ENCODE data around the gene PTCRA. TPM values are rescaled to one million over a fixed set of nuclear protein-coding genes. Genes with fewer than 3 reads are reported as not detected.

Gene PTCRA
- total RNA-seq (2012; rRNA removed) (not detected in 2 replicates), polyA plus RNA-seq (2012; rRNA removed) (not detected in 2 replicates), Bru-seq, nascent RNA (not detected), BruChase-seq, experiment 1, labeled RNA remaining after a 6-hour chase (percentile 7 among the genes with signal in this experiment), BruChase-seq, experiment 2, labeled RNA remaining after a 2-hour chase (not detected)
- polyA plus RNA-seq (2012; cell fraction: cytosol; rRNA removed): not detected in 2 replicates
- not detected in 2 replicates for polyA plus RNA-seq (2012; cell fraction: nucleus; rRNA removed; ENCODE audit: low replicate concordance)
- long read RNA-seq: 0 reads

GRCh38 chr6:42915732-42916131, at the start of gene PTCRA:
Gene PTCRA, plus strand, starts transcription at chr6:42916053. Its CDS starts 17 bp downstream, at chr6:42916070.
- Histone ChIP-seq H3K14ac (replicated peaks; ENCODE audit: low read depth, low read length) (no peak within 1 kb of the TSS), H3K4me2 (ENCODE audit: low read depth, low read length) (no peak within 1 kb of the TSS), H4K91ac (ENCODE audit: insufficient read depth, low read depth, low read length) (no peak within 1 kb of the TSS), H2AK5ac (ENCODE audit: low read depth, low read length) (no peak within 1 kb of the TSS), H3K56ac (ENCODE audit: extremely low read depth, insufficient read depth, low read length) (no peak within 1 kb of the TSS), H3K9ac (ENCODE audit: low read depth, low read length) (no peak within 1 kb of the TSS), H3K27me3 (ENCODE audit: control insufficient read depth, insufficient read depth, low read length) (peaks cover 1% of the 10 kb centered on the region), H3K23ac (ENCODE audit: low read depth, low read length) (no peak within 1 kb of the TSS), H3K27ac (ENCODE audit: insufficient read depth, low read length) (no peak within 1 kb of the TSS), H2BK20ac (ENCODE audit: low read depth, low read length) (no peak within 1 kb of the TSS), H2BK120ac (ENCODE audit: low read depth, low read length) (no peak within 1 kb of the TSS), H3K9me1 (ENCODE audit: insufficient read depth, low read length) (no peaks in the 10 kb centered on the region), H3K79me1 (ENCODE audit: low read depth in 1 of 2, low read length in 2 of 2) (no peaks in the 10 kb centered on the region), H3K4me1 (ENCODE audit: control insufficient read depth, insufficient read depth, low read length) (peaks cover 2% of the 10 kb centered on the region; the same call in 1 of the 2 replicates), H2AFZ (replicated peaks; ENCODE audit: low read length, poor library complexity) (no peak within 1 kb of the TSS), H4K20me1 (ENCODE audit: insufficient read depth, low read length) (no peaks in the 10 kb centered on the region), H2BK5ac (ENCODE audit: low read depth, low read length, poor library complexity, severe bottlenecking) (no peak within 1 kb of the TSS), H3K4me3 (ENCODE audit: insufficient read depth, low read depth, low read length) (no peak within 1 kb of the TSS), H3K4ac (ENCODE audit: low read depth, low read length) (no peak within 1 kb of the TSS), H4K8ac (ENCODE audit: low read depth in 2 of 2, low read length in 2 of 2) (no peak within 1 kb of the TSS), H3K18ac (ENCODE audit: low read depth, low read length) (no peak within 1 kb of the TSS), H2AK9ac (replicated peaks; ENCODE audit: low read depth, low read length, poor library complexity) (no peak within 1 kb of the TSS), H3K9me3 (ENCODE audit: control insufficient read depth, insufficient read depth, low read length) (no peaks in the 10 kb centered on the region), H3K36me3 (ENCODE audit: control insufficient read depth, insufficient read depth, low read length) (no peaks in the 10 kb centered on the region), H2BK15ac (ENCODE audit: low read depth, low read length) (no peak within 1 kb of the TSS), H4K5ac (ENCODE audit: low read depth, low read length) (no peak within 1 kb of the TSS)
- TF ChIP-seq MAZ (IDR thresholded peaks at IDR 0.05; ENCODE audit: borderline replicate concordance, low read depth, low read length) (no peak), ELK1 (IDR thresholded peaks at IDR 0.05; ENCODE audit: borderline replicate concordance, low read depth, low read length) (no peak), RAD21 (IDR thresholded peaks at IDR 0.05; ENCODE audit: low read length) (no peak), BHLHE40 (IDR thresholded peaks at IDR 0.05; ENCODE audit: low read depth, low read length) (no peak), MXI1 (IDR thresholded peaks at IDR 0.05; ENCODE audit: borderline replicate concordance, low read depth, low read length) (no peak), CTCF (conservative IDR thresholded peaks at IDR 0.05; ENCODE audit: low read depth, low read length) (no peak), CHD1 (IDR thresholded peaks at IDR 0.05; ENCODE audit: low read depth, low read length) (no peak), RFX5 (IDR thresholded peaks at IDR 0.05; ENCODE audit: low read depth, low read length) (no peak), USF2 (IDR thresholded peaks at IDR 0.05; ENCODE audit: low read depth, low read length) (no peak), MAFK (IDR thresholded peaks at IDR 0.05; ENCODE audit: low read depth, low read length) (no peak), POLR2A (IDR thresholded peaks at IDR 0.05; ENCODE audit: low read depth, low read length) (no peak), RCOR1 (IDR thresholded peaks at IDR 0.05; ENCODE audit: insufficient replicate concordance, low read length) (no peak), SMC3 (IDR thresholded peaks at IDR 0.05; ENCODE audit: low read depth, low read length) (no peak), FOS (IDR thresholded peaks at IDR 0.05; ENCODE audit: low read depth, low read length) (no peak)
- in situ Hi-C loops (cut with MboI; ENCODE audit: low sequenced_read_pairs): no loop called here
- WGBS, 2 experiments (ENCODE audit: extremely low coverage in 2 of 2, insufficient read length in 1 of 2): 91% methylated on average over 4 of the region's 10 CpGs; no CpG with 5 or more reads in 1 of the 2 experiments
- DNase-seq (no peak), ATAC-seq (ENCODE audit: low read depth) (no peak)
- dilution Hi-C loops (cut with HindIII; ENCODE audit: low sequenced_read_pairs, unreplicated experiment): no loop called here
- CTCF ChIA-PET: no interaction called here
- intact Hi-C loops (cut with micrococcal nuclease): no loop called here
- POLR2A ChIA-PET (ENCODE audit: unreplicated experiment): no interaction called here
- BruUV-seq (replicated peaks): no TSS peak
